HepG2 (cell line): Measurements from ENCODE around the gene NOL11. TPM values are rescaled to one million over a fixed set of nuclear protein-coding genes. Genes with fewer than 3 reads are reported as not detected.

Experiments
- ATAC-seq: fragments of 200-7000 bp; cut with Tn5 transposase; 3 replicates; pipeline ENCODE4 v1.9.1; 2020; ENCODE audit warnings: mild to moderate bottlenecking, moderate library complexity
- BruUV-seq: library from RNA; stranded (reverse); fragments of 400-500 nt; replicated peaks from 2 replicates; lab custom pipeline; 2021; lab: Mats Ljungman, UMichigan
- CTCF ChIA-PET: fragments of 300-600 bp; formaldehyde crosslinking; extraction: SDS; loops from one replicate; lab custom pipeline; 2021; ENCODE audit warnings: low total read pairs, inconsistent platforms, low intra/inter-chr PET ratio; lab: Yijun Ruan, JAX
- POLR2A ChIA-PET: fragments of 350-600 bp; sonication (Branson Sonifier 250); formaldehyde crosslinking; loops from one replicate; lab custom pipeline; 2020; ENCODE audit warnings: antibody characterized with exemption, inconsistent platforms; lab: Yijun Ruan, JAX
- DNase-seq: peaks from one replicate; pipeline ENCODE4 v3.0.0-alpha.2; 2015; ENCODE audit warnings: low spot score
- FAIRE-seq: peaks from 3 replicates; lab custom pipeline; 2011; peaks lifted over from hg19 to GRCh38; lab: Jason Lieb, UNC
- H2AFZ ChIP-seq: one replicate; pipeline ENCODE4 v1.6.1; 2011; ENCODE audit warnings: low read length, inconsistent platforms
- H3K27ac ChIP-seq: fragments of 300-600 bp; 3 replicates; pipeline ENCODE4 v1.8.0; 2011; ENCODE audit warnings: mixed run types, mild to moderate bottlenecking, mixed read lengths, low read length, inconsistent platforms; ENCODE audit not compliant: insufficient read depth; ENCODE audit errors: extremely low read length
- H3K27me3 ChIP-seq, 2 experiments: fragments of 200-600 bp in 1 of 2; 2 replicates in 1 of 2; 3 replicates in 1 of 2; pipeline versions ENCODE4 v1.6.0 to v1.8.0; 2011; ENCODE audit warnings: low read length in 2 of 2, mild to moderate bottlenecking in 2 of 2, moderate library complexity in 2 of 2, inconsistent platforms in 1 of 2; ENCODE audit not compliant: insufficient read depth in 2 of 2, control insufficient read depth in 1 of 2
- H3K36me3 ChIP-seq, 2 experiments: fragments of 200-600 bp in 1 of 2; replicated peaks in 1 of 2; 2 replicates in 1 of 2; 3 replicates in 1 of 2; pipeline versions ENCODE4 v1.5.1 to v1.8.0; 2011; ENCODE audit warnings: low read length in 2 of 2, inconsistent platforms in 1 of 2; ENCODE audit not compliant: insufficient read depth in 2 of 2, control insufficient read depth in 1 of 2
- H3K4me1 ChIP-seq: 2 replicates; pipeline ENCODE4 v1.5.1; 2012; ENCODE audit warnings: low read length, inconsistent platforms; ENCODE audit not compliant: insufficient read depth
- H3K4me2 ChIP-seq: 2 replicates; pipeline ENCODE4 v1.6.0; 2011; ENCODE audit warnings: low read depth, low read length, inconsistent platforms
- H3K4me3 ChIP-seq, 3 experiments: fragments of 200-600 bp in 1 of 3; sonication (generic), shearing (Covaris generic) in 1 of 3; replicated peaks in 1 of 3; 2 replicates each; pipeline ENCODE4 v1.5.1; 2011 to 2016; ENCODE audit warnings: low read length in 3 of 3, inconsistent platforms in 2 of 3, low read depth in 2 of 3, mild to moderate bottlenecking in 2 of 3, control low read depth in 1 of 3, mixed read lengths in 1 of 3; ENCODE audit not compliant: insufficient read depth in 1 of 3
- H3K79me2 ChIP-seq: one replicate; pipeline ENCODE4 v1.6.1; 2011; ENCODE audit warnings: low read length, inconsistent platforms; ENCODE audit not compliant: insufficient read depth
- H3K9ac ChIP-seq: 2 replicates; pipeline ENCODE4 v1.6.0; 2011; ENCODE audit warnings: mild to moderate bottlenecking, low read depth, low read length, inconsistent platforms; ENCODE audit not compliant: insufficient read depth
- H3K9me3 ChIP-seq: 2 replicates; pipeline ENCODE4 v1.5.1; 2012; ENCODE audit warnings: mild to moderate bottlenecking, low read length
- H4K20me1 ChIP-seq: 2 replicates; pipeline ENCODE4 v1.6.0; 2011; ENCODE audit warnings: inconsistent platforms, mild to moderate bottlenecking, low read length, moderate library complexity; ENCODE audit not compliant: insufficient read depth
- FOXP1 ChIP-seq, 2 experiments: fragments of 450-650 bp in 1 of 2; IDR thresholded peaks; 2 replicates each; pipeline ENCODE4 v1.6.1; 2017 to 2018; ENCODE audit warnings: antibody characterized with exemption in 1 of 2
- MBNL3 ChIP-seq: fragments of 250-450 bp; sonication (Bioruptor Pico); conservative IDR thresholded peaks from 2 replicates; pipeline ENCODE4 v1.8.0; 2022; ENCODE audit warnings: mild to moderate bottlenecking, inconsistent platforms
- RBM22 ChIP-seq: fragments of 200-400 bp; formaldehyde crosslinking; optimal IDR thresholded peaks from 2 replicates; pipeline ENCODE3; 2017; ENCODE audit warnings: mild to moderate bottlenecking, low read length, moderate library complexity
- SAP130 ChIP-seq: IDR thresholded peaks from 2 replicates; pipeline ENCODE4 v1.6.1; 2016; ENCODE audit warnings: low read depth
- SYNCRIP ChIP-seq: fragments of 200-400 bp; formaldehyde crosslinking; IDR thresholded peaks from 2 replicates; pipeline ENCODE4 v1.6.1; 2018; ENCODE audit warnings: mild to moderate bottlenecking, low read depth, low read length; ENCODE audit not compliant: insufficient read depth
- THRA ChIP-seq: sonication (generic); formaldehyde crosslinking; IDR thresholded peaks from 2 replicates; pipeline ENCODE4 v1.4.0; 2020; ENCODE audit warnings: missing genetic modification reagents, borderline replicate concordance
- TSC22D2 ChIP-seq: sonication (generic); formaldehyde crosslinking; IDR thresholded peaks from 2 replicates; pipeline ENCODE4 v1.5.1; 2020; ENCODE audit warnings: missing genetic modification reagents, mild to moderate bottlenecking, borderline replicate concordance
- ZNF20 ChIP-seq: sonication (generic); formaldehyde crosslinking; IDR thresholded peaks from 2 replicates; pipeline ENCODE4 v1.4.0; 2020; ENCODE audit warnings: mild to moderate bottlenecking, moderate library complexity, missing genetic modification reagents
- ZNF256 ChIP-seq: sonication (generic); formaldehyde crosslinking; conservative IDR thresholded peaks from 2 replicates; pipeline ENCODE4 v1.4.0; 2020; ENCODE audit warnings: missing genetic modification reagents
- ZNF773 ChIP-seq: sonication (generic); formaldehyde crosslinking; IDR thresholded peaks from 2 replicates; pipeline ENCODE4 v1.4.0; 2020; ENCODE audit warnings: missing genetic modification reagents, borderline replicate concordance
- ZNF816 ChIP-seq: sonication (generic); formaldehyde crosslinking; IDR thresholded peaks from 2 replicates; pipeline ENCODE4 v1.8.0; 2022; ENCODE audit warnings: missing genetic modification reagents, mild to moderate bottlenecking, borderline replicate concordance
- WGBS: methylation state at CpG from one replicate; pipeline ENCODE4 v1.1.6; 2017; ENCODE audit warnings: low lambda C conversion rate; 5-methylcytosine and 5-hydroxymethylcytosine counted together
- in situ Hi-C: cut with HindIII; loops from 2 replicates; pipeline ENCODE4 v1.10.0; 2017; ENCODE audit warnings: low pct_unique_long_range_greater_than_20kb; ENCODE audit not compliant: extremely low pct_ligation_motif_present
- intact Hi-C: fragments of 100-400 bp; cut with micrococcal nuclease; formaldehyde crosslinking; loops from one replicate; pipeline ENCODE4 v1.10.0; 2022; ENCODE audit not compliant: unreplicated experiment
- polyA plus RNA-seq, 8 experiments: library from polyadenylated mRNA; depleted of rRNA in 3 of 8; stranded (reverse) in 7 of 8; unstranded in 1 of 8; fragments of >200 nt; fragmentation: Illumina TruSeq in 4 of 8; extraction: Trizol in 4 of 8; gene quantifications; 2 replicates each; pipeline versions ENCODE4 v1.2.1 to v1.2.3, GENCODE V29; 2011 to 2016; ENCODE audit warnings: low read depth in 4 of 8, missing spikeins in 1 of 8, mixed read lengths in 1 of 8; ENCODE audit not compliant: insufficient read depth in 1 of 8
- total RNA-seq, 5 experiments: library from RNA; depleted of rRNA; stranded (reverse); fragments of >200 nt; fragmentation: Illumina TruSeq; extraction: Trizol; gene quantifications; 2 replicates each; pipeline ENCODE4 v1.2.3, GENCODE V29; 2016; ENCODE audit warnings: low read depth in 1 of 5
- TF ChIP-seq, protein P1 (sequence below): IDR thresholded peaks from 2 replicates; pipeline ENCODE4 v1.6.1; 2012; ENCODE audit warnings: low read depth, low read length, improper control_type of control experiment
- TF ChIP-seq, protein P2 (sequence below): sonication (generic); formaldehyde crosslinking; IDR thresholded peaks from 2 replicates; pipeline ENCODE4 v1.5.0; 2020; ENCODE audit warnings: mild to moderate bottlenecking, missing genetic modification reagents, borderline replicate concordance

NOL11 gene
- total and polyA plus RNA-seq, 2 of the 13 experiments (the other 11 are each of a cell fraction or from before 2014, with no cell fraction given): 45.8 to 124 TPM

GRCh38 chr17:67773246-67773645 lies 55.5 kb downstream of the NOL11 start:
- Histone ChIP-seq H3K9me3 (no peaks in the 10 kb centered on the region), H3K4me2 (no peak overlapping the region), H3K27me3 (0 out of 5 replicates have a peak, but pooled peaks cover 0 to 2% of the 10 kb centered on the region in 2 experiments), H2AFZ (no peak overlapping the region), H3K36me3 (no peaks in the 10 kb centered on the region), H4K20me1 (no peaks in the 10 kb centered on the region), H3K4me1 (no peaks in the 10 kb centered on the region), H3K27ac (no peak overlapping the region), H3K9ac (no peak overlapping the region), H3K4me3 (no peak overlapping the region), H3K79me2 (no peaks in the 10 kb centered on the region)
- in situ Hi-C loops: no loop called here
- POLR2A ChIA-PET: no interaction called here
- CTCF ChIA-PET: no interaction called here
- DNase-seq: no peak
- TF ChIP-seq, protein P1, sequence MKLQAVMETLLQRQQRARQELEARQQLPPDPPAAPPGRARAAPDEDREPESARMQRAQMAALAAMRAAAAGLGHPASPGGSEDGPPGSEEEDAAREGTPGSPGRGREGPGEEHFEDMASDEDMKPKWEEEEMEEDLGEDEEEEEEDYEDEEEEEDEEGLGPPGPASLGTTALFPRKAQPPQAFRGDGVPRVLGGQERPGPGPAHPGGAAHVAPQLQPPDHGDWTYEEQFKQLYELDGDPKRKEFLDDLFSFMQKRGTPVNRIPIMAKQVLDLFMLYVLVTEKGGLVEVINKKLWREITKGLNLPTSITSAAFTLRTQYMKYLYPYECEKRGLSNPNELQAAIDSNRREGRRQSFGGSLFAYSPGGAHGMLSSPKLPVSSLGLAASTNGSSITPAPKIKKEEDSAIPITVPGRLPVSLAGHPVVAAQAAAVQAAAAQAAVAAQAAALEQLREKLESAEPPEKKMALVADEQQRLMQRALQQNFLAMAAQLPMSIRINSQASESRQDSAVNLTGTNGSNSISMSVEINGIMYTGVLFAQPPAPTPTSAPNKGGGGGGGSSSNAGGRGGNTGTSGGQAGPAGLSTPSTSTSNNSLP: no peak
- TF ChIP-seq, protein P2, sequence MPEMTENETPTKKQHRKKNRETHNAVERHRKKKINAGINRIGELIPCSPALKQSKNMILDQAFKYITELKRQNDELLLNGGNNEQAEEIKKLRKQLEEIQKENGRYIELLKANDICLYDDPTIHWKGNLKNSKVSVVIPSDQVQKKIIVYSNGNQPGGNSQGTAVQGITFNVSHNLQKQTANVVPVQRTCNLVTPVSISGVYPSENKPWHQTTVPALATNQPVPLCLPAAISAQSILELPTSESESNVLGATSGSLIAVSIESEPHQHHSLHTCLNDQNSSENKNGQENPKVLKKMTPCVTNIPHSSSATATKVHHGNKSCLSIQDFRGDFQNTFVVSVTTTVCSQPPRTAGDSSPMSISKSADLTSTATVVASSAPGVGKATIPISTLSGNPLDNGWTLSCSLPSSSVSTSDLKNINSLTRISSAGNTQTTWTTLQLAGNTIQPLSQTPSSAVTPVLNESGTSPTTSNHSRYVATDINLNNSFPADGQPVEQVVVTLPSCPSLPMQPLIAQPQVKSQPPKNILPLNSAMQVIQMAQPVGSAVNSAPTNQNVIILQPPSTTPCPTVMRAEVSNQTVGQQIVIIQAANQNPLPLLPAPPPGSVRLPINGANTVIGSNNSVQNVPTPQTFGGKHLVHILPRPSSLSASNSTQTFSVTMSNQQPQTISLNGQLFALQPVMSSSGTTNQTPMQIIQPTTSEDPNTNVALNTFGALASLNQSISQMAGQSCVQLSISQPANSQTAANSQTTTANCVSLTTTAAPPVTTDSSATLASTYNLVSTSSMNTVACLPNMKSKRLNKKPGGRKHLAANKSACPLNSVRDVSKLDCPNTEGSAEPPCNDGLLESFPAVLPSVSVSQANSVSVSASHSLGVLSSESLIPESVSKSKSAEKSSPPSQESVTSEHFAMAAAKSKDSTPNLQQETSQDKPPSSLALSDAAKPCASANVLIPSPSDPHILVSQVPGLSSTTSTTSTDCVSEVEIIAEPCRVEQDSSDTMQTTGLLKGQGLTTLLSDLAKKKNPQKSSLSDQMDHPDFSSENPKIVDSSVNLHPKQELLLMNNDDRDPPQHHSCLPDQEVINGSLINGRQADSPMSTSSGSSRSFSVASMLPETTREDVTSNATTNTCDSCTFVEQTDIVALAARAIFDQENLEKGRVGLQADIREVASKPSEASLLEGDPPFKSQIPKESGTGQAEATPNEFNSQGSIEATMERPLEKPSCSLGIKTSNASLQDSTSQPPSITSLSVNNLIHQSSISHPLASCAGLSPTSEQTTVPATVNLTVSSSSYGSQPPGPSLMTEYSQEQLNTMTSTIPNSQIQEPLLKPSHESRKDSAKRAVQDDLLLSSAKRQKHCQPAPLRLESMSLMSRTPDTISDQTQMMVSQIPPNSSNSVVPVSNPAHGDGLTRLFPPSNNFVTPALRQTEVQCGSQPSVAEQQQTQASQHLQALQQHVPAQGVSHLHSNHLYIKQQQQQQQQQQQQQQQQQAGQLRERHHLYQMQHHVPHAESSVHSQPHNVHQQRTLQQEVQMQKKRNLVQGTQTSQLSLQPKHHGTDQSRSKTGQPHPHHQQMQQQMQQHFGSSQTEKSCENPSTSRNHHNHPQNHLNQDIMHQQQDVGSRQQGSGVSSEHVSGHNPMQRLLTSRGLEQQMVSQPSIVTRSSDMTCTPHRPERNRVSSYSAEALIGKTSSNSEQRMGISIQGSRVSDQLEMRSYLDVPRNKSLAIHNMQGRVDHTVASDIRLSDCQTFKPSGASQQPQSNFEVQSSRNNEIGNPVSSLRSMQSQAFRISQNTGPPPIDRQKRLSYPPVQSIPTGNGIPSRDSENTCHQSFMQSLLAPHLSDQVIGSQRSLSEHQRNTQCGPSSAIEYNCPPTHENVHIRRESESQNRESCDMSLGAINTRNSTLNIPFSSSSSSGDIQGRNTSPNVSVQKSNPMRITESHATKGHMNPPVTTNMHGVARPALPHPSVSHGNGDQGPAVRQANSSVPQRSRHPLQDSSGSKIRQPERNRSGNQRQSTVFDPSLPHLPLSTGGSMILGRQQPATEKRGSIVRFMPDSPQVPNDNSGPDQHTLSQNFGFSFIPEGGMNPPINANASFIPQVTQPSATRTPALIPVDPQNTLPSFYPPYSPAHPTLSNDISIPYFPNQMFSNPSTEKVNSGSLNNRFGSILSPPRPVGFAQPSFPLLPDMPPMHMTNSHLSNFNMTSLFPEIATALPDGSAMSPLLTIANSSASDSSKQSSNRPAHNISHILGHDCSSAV (CRISPR knock-in tag): no peak
- TF ChIP-seq ZNF256 (CRISPR knock-in tag) (no peak), MBNL3 (CRISPR knock-in tag) (no peak), FOXP1 (IDR thresholded peaks at IDR 0.05) (no peak), FOXP1 (CRISPR knock-in tag; IDR thresholded peaks at IDR 0.05) (no peak), RBM22 (no peak), THRA (CRISPR knock-in tag) (no peak), SAP130 (no peak), ZNF773 (no peak), SYNCRIP (no peak), TSC22D2 (CRISPR knock-in tag) (no peak), ZNF816 (CRISPR knock-in tag) (no peak), ZNF20 (CRISPR knock-in tag) (no peak)
- no TSS peak for BruUV-seq
- ATAC-seq: no peak
- 65% methylated on average over 7 of the region's 7 CpGs for WGBS
- intact Hi-C loops: no loop called here
- FAIRE-seq: no peak
